H9 (cell line): ENCODE data around the gene KTN1. TPM values are rescaled to one million over a fixed set of nuclear protein-coding genes. Genes with fewer than 3 reads are reported as not detected.

Experiments
- DNase-seq: peaks from one replicate; pipeline ENCODE4 v3.0.0-alpha.2; 2017
- H2AFZ ChIP-seq: one replicate; pipeline ENCODE4 v1.6.1; 2013; ENCODE audit warnings: mild to moderate bottlenecking, low read length, control low read depth, moderate library complexity
- H2AK5ac ChIP-seq: 2 replicates; pipeline ENCODE4 v1.6.1; 2013; ENCODE audit warnings: low read length, control low read depth, mixed read lengths; ENCODE audit not compliant: insufficient read length
- H2BK120ac ChIP-seq: one replicate; pipeline ENCODE4 v1.6.1; 2013; ENCODE audit warnings: low read depth, mild to moderate bottlenecking, low read length, control low read depth, inconsistent platforms; ENCODE audit not compliant: poor library complexity, severe bottlenecking
- H2BK12ac ChIP-seq: 2 replicates; pipeline ENCODE4 v1.6.1; 2013; ENCODE audit warnings: low read length, control low read depth, mixed read lengths, low read depth; ENCODE audit not compliant: insufficient read length
- H2BK15ac ChIP-seq: 2 replicates; pipeline ENCODE4 v1.6.1; 2013; ENCODE audit warnings: low read depth, low read length, control low read depth
- H2BK20ac ChIP-seq: one replicate; pipeline ENCODE4 v1.6.1; 2013; ENCODE audit warnings: low read depth, mild to moderate bottlenecking, low read length, control low read depth, inconsistent platforms; ENCODE audit not compliant: poor library complexity, severe bottlenecking
- H2BK5ac ChIP-seq: 2 replicates; pipeline ENCODE4 v1.6.1; 2013; ENCODE audit warnings: low read length, control low read depth, mixed read lengths; ENCODE audit not compliant: insufficient read length
- H3K14ac ChIP-seq: 2 replicates; pipeline ENCODE4 v1.6.1; 2013; ENCODE audit warnings: low read length, control low read depth; ENCODE audit not compliant: insufficient read depth
- H3K18ac ChIP-seq: 2 replicates; pipeline ENCODE4 v1.6.1; 2013; ENCODE audit warnings: low read depth, mild to moderate bottlenecking, mixed read lengths, low read length, control low read depth; ENCODE audit not compliant: insufficient read length
- H3K23ac ChIP-seq: 2 replicates; pipeline ENCODE4 v1.6.1; 2013; ENCODE audit warnings: low read length, control low read depth, mixed read lengths, low read depth; ENCODE audit not compliant: insufficient read length
- H3K23me2 ChIP-seq: 2 replicates; pipeline ENCODE4 v1.6.1; 2013; ENCODE audit warnings: low read depth, mild to moderate bottlenecking, mixed read lengths, low read length, control low read depth; ENCODE audit not compliant: insufficient read length, poor library complexity, severe bottlenecking
- H3K27ac ChIP-seq: 2 replicates; pipeline ENCODE4 v1.5.1; 2013; ENCODE audit warnings: low read length, control low read depth, mixed read lengths, low read depth; ENCODE audit not compliant: insufficient read length
- H3K27me3 ChIP-seq: 2 replicates; pipeline ENCODE4 v1.6.1; 2013; ENCODE audit warnings: low read length, control low read depth, inconsistent platforms; ENCODE audit not compliant: insufficient read depth
- H3K4ac ChIP-seq: 2 replicates; pipeline ENCODE4 v1.6.1; 2013; ENCODE audit warnings: low read depth, mild to moderate bottlenecking, control low read depth, inconsistent platforms, low read length, moderate library complexity
- H3K4me1 ChIP-seq: 2 replicates; pipeline ENCODE4 v1.6.1; 2013; ENCODE audit warnings: low read length, control low read depth, inconsistent platforms; ENCODE audit not compliant: insufficient read depth
- H3K4me2 ChIP-seq: 2 replicates; pipeline ENCODE4 v1.6.1; 2013; ENCODE audit warnings: low read length, control low read depth, mixed read lengths; ENCODE audit not compliant: insufficient read length, insufficient read depth
- H3K56ac ChIP-seq: 2 replicates; pipeline ENCODE4 v1.6.1; 2013; ENCODE audit warnings: low read depth, mild to moderate bottlenecking, mixed read lengths, low read length, control low read depth; ENCODE audit not compliant: insufficient read length
- H3K79me1 ChIP-seq: 2 replicates; pipeline ENCODE4 v1.6.1; 2013; ENCODE audit warnings: low read depth, mild to moderate bottlenecking, moderate library complexity, low read length, control low read depth, inconsistent platforms; ENCODE audit not compliant: insufficient read depth, poor library complexity, severe bottlenecking
- H3K79me2 ChIP-seq: 2 replicates; pipeline ENCODE4 v1.6.1; 2013; ENCODE audit warnings: low read length, control low read depth, inconsistent platforms; ENCODE audit not compliant: insufficient read depth
- H3K9ac ChIP-seq: 2 replicates; pipeline ENCODE4 v1.6.1; 2013; ENCODE audit warnings: low read length, control low read depth, mixed read lengths; ENCODE audit not compliant: insufficient read length; ENCODE audit errors: extremely low read depth
- H3K9me3 ChIP-seq: one replicate; pipeline ENCODE4 v1.6.1; 2013; ENCODE audit warnings: low read depth, low read length, inconsistent platforms; ENCODE audit not compliant: control insufficient read depth
- H3T11ph ChIP-seq: one replicate; pipeline ENCODE4 v1.6.1; 2013; ENCODE audit warnings: mild to moderate bottlenecking, low read length, control low read depth, inconsistent platforms
- H4K20me1 ChIP-seq: one replicate; pipeline ENCODE4 v1.6.1; 2013; ENCODE audit not compliant: control insufficient read depth, insufficient read length, insufficient read depth
- H4K5ac ChIP-seq: 2 replicates; pipeline ENCODE4 v1.6.1; 2013; ENCODE audit warnings: low read depth, mild to moderate bottlenecking, mixed read lengths, low read length, control low read depth; ENCODE audit not compliant: insufficient read length
- H4K8ac ChIP-seq: replicated peaks from 2 replicates; pipeline ENCODE4 v1.6.1; 2013; ENCODE audit warnings: low read length, control low read depth, mixed read lengths, low read depth; ENCODE audit not compliant: insufficient read length
- H4K91ac ChIP-seq: 2 replicates; pipeline ENCODE4 v1.6.1; 2013; ENCODE audit warnings: low read depth, mild to moderate bottlenecking, moderate library complexity, mixed read lengths, low read length, control low read depth; ENCODE audit not compliant: insufficient read length
- H3K27ac Mint-ChIP-seq, 3 experiments: 2 replicates in 2 of 3; 3 replicates in 1 of 3; pipeline ENCODE4 v1.8.0; 2020 to 2021; ENCODE audit warnings: mixed read lengths in 3 of 3, mild to moderate bottlenecking in 1 of 3, moderate library complexity in 1 of 3
- H3K27me3 Mint-ChIP-seq: 2 replicates; pipeline ENCODE4 v1.8.0; 2021; ENCODE audit warnings: low read depth, mild to moderate bottlenecking, moderate library complexity, mixed read lengths
- H3K36me3 Mint-ChIP-seq, 3 experiments: 2 replicates in 2 of 3; 3 replicates in 1 of 3; pipeline ENCODE4 v1.8.0; 2020 to 2021; ENCODE audit warnings: low read depth in 3 of 3, mixed read lengths in 3 of 3; ENCODE audit not compliant: insufficient read depth in 1 of 3
- H3K4me1 Mint-ChIP-seq, 2 experiments: 2 replicates each; pipeline ENCODE4 v1.8.0; 2020; ENCODE audit warnings: mixed read lengths in 2 of 2
- H3K4me3 Mint-ChIP-seq, 2 experiments: 2 replicates in 1 of 2; 3 replicates in 1 of 2; pipeline ENCODE4 v1.8.0; 2020 to 2021; ENCODE audit warnings: mild to moderate bottlenecking in 2 of 2, mixed read lengths in 2 of 2, moderate library complexity in 1 of 2
- H3K9me3 Mint-ChIP-seq, 2 experiments: 2 replicates in 1 of 2; 3 replicates in 1 of 2; pipeline ENCODE4 v1.8.0; 2020; ENCODE audit warnings: mild to moderate bottlenecking in 2 of 2, mixed read lengths in 2 of 2, moderate library complexity in 1 of 2
- WGBS: extraction: QIAGEN DNeasy Blood & Tissue Kit; methylation state at CpG from one replicate; pipeline ENCODE4 v1.1.7; 2013; ENCODE audit warnings: missing lambda C conversion rate, low lambda C conversion rate, mixed read lengths; ENCODE audit not compliant: insufficient read length; ENCODE audit errors: extremely low coverage; 5-methylcytosine and 5-hydroxymethylcytosine counted together
- total RNA-seq: library from RNA; stranded (reverse); gene quantifications from 2 replicates; pipeline ENCODE4 v1.2.1, GENCODE V29; 2021
- TF ChIP-seq, protein P1 (sequence below): fragments of 200-600 bp; sonication (generic); conservative IDR thresholded peaks from 3 replicates; pipeline ENCODE4 v1.8.0; 2021; ENCODE audit warnings: antibody characterized with exemption, mild to moderate bottlenecking

KTN1 gene
- total RNA-seq, 1 experiment from 2014 or later = 128 TPM

DNA sequence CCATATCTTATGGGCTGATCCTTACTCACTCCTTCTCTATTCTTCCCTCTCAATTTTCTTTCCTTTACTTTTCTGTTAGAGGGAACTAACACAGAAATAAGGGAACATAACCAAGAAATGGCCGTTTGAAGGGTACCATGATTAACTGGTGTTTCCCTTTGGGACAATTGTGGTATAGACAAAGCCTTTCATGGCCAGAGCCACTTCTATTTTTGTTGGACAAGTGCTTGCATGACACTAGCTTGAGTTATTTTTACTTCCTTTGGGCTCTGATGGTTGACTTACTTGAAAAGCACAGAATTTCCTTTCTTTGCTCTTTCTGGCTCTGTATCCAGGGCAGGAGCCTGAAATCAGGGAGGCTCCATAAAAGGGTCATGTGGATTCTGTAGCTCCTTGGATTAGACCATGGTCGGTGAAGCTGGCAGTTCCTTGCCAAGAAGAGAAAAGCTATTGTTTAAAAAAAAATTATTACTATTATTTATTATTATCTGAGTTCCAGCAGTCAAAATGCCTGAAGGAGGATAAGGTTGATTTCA, 130.6 kb downstream of the KTN1 start:
- Mint-ChIP-seq H3K27ac (no peak overlapping the region), H3K27me3 (no peaks in the 10 kb centered on the region), H3K9me3 (peaks cover 0 to 8% of the 10 kb centered on the region in 2 experiments; a peak in 4 of 5 replicates), H3K4me1 (peaks cover 4 to 10% of the 10 kb centered on the region in 2 experiments), H3K4me3 (no peak overlapping the region), H3K36me3 (peaks cover 0 to 4% (median 0%) of the 10 kb centered on the region in 3 experiments; a peak in 2 of 7 replicates)
- H4K20me1 ChIP-seq = no peaks in the 10 kb centered on the region
- H3T11ph ChIP-seq = no peak overlapping the region
- no peak overlapping the region for H4K91ac ChIP-seq
- no peak overlapping the region for H2BK120ac ChIP-seq
- H3K14ac ChIP-seq = no peak overlapping the region
- H3K23ac ChIP-seq = no peak overlapping the region
- no peak overlapping the region for H4K8ac ChIP-seq
- H3K27me3 ChIP-seq = no peaks in the 10 kb centered on the region
- H3K18ac ChIP-seq = no peak overlapping the region
- H3K4ac ChIP-seq = no peak overlapping the region
- H3K4me2 ChIP-seq = no peak overlapping the region
- H3K4me1 ChIP-seq = no peaks in the 10 kb centered on the region
- no peak overlapping the region for H4K5ac ChIP-seq
- H3K9me3 ChIP-seq = no peaks in the 10 kb centered on the region
- no peak for DNase-seq
- no peaks in the 10 kb centered on the region for H3K79me1 ChIP-seq
- no peak overlapping the region for H2BK15ac ChIP-seq
- no peak overlapping the region for H2BK12ac ChIP-seq
- no peak overlapping the region for H3K27ac ChIP-seq
- H3K23me2 ChIP-seq = no peaks in the 10 kb centered on the region
- TF ChIP-seq, protein P1, sequence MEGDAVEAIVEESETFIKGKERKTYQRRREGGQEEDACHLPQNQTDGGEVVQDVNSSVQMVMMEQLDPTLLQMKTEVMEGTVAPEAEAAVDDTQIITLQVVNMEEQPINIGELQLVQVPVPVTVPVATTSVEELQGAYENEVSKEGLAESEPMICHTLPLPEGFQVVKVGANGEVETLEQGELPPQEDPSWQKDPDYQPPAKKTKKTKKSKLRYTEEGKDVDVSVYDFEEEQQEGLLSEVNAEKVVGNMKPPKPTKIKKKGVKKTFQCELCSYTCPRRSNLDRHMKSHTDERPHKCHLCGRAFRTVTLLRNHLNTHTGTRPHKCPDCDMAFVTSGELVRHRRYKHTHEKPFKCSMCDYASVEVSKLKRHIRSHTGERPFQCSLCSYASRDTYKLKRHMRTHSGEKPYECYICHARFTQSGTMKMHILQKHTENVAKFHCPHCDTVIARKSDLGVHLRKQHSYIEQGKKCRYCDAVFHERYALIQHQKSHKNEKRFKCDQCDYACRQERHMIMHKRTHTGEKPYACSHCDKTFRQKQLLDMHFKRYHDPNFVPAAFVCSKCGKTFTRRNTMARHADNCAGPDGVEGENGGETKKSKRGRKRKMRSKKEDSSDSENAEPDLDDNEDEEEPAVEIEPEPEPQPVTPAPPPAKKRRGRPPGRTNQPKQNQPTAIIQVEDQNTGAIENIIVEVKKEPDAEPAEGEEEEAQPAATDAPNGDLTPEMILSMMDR = no peak
- no peak overlapping the region for H2AFZ ChIP-seq
- H3K9ac ChIP-seq = no peak overlapping the region
- H3K56ac ChIP-seq = no peak overlapping the region
- no peak overlapping the region for H2BK5ac ChIP-seq
- no CpG with 5 or more reads among the region's 2 CpGs for WGBS
- no peaks in the 10 kb centered on the region for H3K79me2 ChIP-seq
- H2BK20ac ChIP-seq = no peak overlapping the region
- no peak overlapping the region for H2AK5ac ChIP-seq
